HEK293T (cell line): ENCODE results near the gene FGFBP3.

Experiments used
- CTCF ChIA-PET: fragments of 350-600 bp; formaldehyde crosslinking; extraction: SDS; loops from one replicate; lab custom pipeline; 2021; ENCODE audit warnings: antibody characterized with exemption, inconsistent platforms; lab: Yijun Ruan, JAX
- POLR2A ChIA-PET: fragments of 350-600 bp; formaldehyde crosslinking; extraction: SDS; loops from one replicate; lab custom pipeline; 2020; ENCODE audit warnings: antibody characterized with exemption, inconsistent platforms; lab: Yijun Ruan, JAX
- DNase-seq: peaks from one replicate; pipeline ENCODE4 v3.0.0; 2012; ENCODE audit warnings: mixed read lengths; ENCODE audit errors: extremely low spot score
- ARNT ChIP-seq: fragments of 450-650 bp; IDR thresholded peaks from 2 replicates; pipeline ENCODE4 v1.6.1; 2017; ENCODE audit warnings: mild to moderate bottlenecking
- BHLHE40 ChIP-seq: fragments of 450-650 bp; IDR thresholded peaks from 2 replicates; pipeline ENCODE4 v1.6.1; 2016; ENCODE audit warnings: mild to moderate bottlenecking, moderate library complexity, borderline replicate concordance
- CTBP1 ChIP-seq: fragments of 450-650 bp; IDR thresholded peaks from 2 replicates; pipeline ENCODE4 v1.6.1; 2016; ENCODE audit warnings: borderline replicate concordance
- ELF4 ChIP-seq: fragments of 450-650 bp; IDR thresholded peaks from 2 replicates; pipeline ENCODE4 v1.6.1; 2017; ENCODE audit warnings: antibody characterized with exemption
- FOXA1 ChIP-seq: fragments of 450-650 bp; IDR thresholded peaks from 2 replicates; pipeline ENCODE4 v1.6.1; 2016; ENCODE audit warnings: mild to moderate bottlenecking
- FOXK2 ChIP-seq: fragments of 450-650 bp; IDR thresholded peaks from 2 replicates; pipeline ENCODE4 v1.6.1; 2016; ENCODE audit warnings: mild to moderate bottlenecking
- FOXM1 ChIP-seq: fragments of 450-650 bp; IDR thresholded peaks from 2 replicates; pipeline ENCODE4 v1.6.1; 2017; ENCODE audit warnings: mild to moderate bottlenecking, borderline replicate concordance
- HDGF ChIP-seq: fragments of 450-650 bp; IDR thresholded peaks from 2 replicates; pipeline ENCODE4 v1.6.1; 2017; ENCODE audit warnings: antibody characterized with exemption, borderline replicate concordance
- L3MBTL2 ChIP-seq: fragments of 450-650 bp; conservative IDR thresholded peaks from 2 replicates; pipeline ENCODE4 v1.6.1; 2016; ENCODE audit warnings: mild to moderate bottlenecking
- LEF1 ChIP-seq: fragments of 450-650 bp; IDR thresholded peaks from 2 replicates; pipeline ENCODE4 v1.6.1; 2017; ENCODE audit warnings: mild to moderate bottlenecking, borderline replicate concordance
- NFRKB ChIP-seq: fragments of 450-650 bp; IDR thresholded peaks from 2 replicates; pipeline ENCODE4 v1.6.1; 2016; ENCODE audit warnings: mild to moderate bottlenecking, moderate library complexity
- SP1 ChIP-seq: fragments of 450-650 bp; IDR thresholded peaks from 2 replicates; pipeline ENCODE4 v1.6.1; 2017
- SUZ12 ChIP-seq: fragments of 450-650 bp; IDR thresholded peaks from 2 replicates; pipeline ENCODE4 v1.6.1; 2016; ENCODE audit warnings: mild to moderate bottlenecking
- TARDBP ChIP-seq: fragments of 450-650 bp; IDR thresholded peaks from 2 replicates; pipeline ENCODE4 v1.6.1; 2016
- ZNF384 ChIP-seq: fragments of 450-650 bp; IDR thresholded peaks from 2 replicates; pipeline ENCODE4 v1.6.1; 2016
- TF ChIP-seq, protein P1 (sequence below): fragments of 450-650 bp; IDR thresholded peaks from 2 replicates; pipeline ENCODE4 v1.6.1; 2016

The FGFBP3 gene

DNA sequence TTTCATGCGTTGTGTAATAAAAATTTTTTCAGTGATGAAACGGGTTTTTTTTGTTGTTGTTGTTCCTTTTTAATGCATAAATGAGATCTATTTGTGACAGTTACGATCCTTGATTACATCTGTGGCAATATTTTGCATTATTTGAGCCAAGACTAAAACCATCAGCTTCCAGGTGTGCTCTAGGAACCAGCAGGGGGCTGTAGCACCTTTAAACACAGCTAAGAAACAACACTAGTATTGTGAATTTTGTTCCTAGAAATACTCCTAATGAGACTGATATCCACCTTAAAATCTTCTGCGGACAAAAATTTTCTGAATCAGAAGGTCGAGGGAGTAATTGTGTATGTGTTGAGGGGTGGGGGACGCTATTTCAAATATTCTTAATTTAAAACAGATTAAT, 52.6 kb downstream of the FGFBP3 start:
- DNase-seq = no peak
- no peak for TF ChIP-seq ELF4
- TF ChIP-seq SP1 = no peak
- no peak for TF ChIP-seq FOXK2
- TF ChIP-seq CTBP1 = no peak
- TF ChIP-seq SUZ12 = no peak
- no peak for TF ChIP-seq ZNF384
- TF ChIP-seq HDGF = no peak
- TF ChIP-seq FOXA1 = no peak
- no peak for TF ChIP-seq NFRKB
- no peak for TF ChIP-seq FOXM1
- TF ChIP-seq BHLHE40 = no peak
- TF ChIP-seq, protein P1, sequence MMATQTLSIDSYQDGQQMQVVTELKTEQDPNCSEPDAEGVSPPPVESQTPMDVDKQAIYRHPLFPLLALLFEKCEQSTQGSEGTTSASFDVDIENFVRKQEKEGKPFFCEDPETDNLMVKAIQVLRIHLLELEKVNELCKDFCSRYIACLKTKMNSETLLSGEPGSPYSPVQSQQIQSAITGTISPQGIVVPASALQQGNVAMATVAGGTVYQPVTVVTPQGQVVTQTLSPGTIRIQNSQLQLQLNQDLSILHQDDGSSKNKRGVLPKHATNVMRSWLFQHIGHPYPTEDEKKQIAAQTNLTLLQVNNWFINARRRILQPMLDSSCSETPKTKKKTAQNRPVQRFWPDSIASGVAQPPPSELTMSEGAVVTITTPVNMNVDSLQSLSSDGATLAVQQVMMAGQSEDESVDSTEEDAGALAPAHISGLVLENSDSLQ = no peak
- TF ChIP-seq LEF1 = no peak
- TF ChIP-seq TARDBP = no peak
- no peak for TF ChIP-seq L3MBTL2
- no peak for TF ChIP-seq ARNT

More for the DNA sequence above, 52.6 kb downstream of the FGFBP3 start:
- ChIA-PET POLR2A (no interaction called here), CTCF (interaction anchor here (0.9 to 1.1 kb wide), 2 partner anchors 51 to 54 kb away, joined by 3 read pairs; no protein-coding TSS in a partner anchor)
